HG03354 (cell line): Measurements from ENCODE around the gene ZBTB7C.

ENCODE experiments used
- ATAC-seq: cut with Tn5 transposase; IDR thresholded peaks from one replicate; pipeline ENCODE4 v1.9.1; 2021; ENCODE audit warnings: mild to moderate bottlenecking; ENCODE audit not compliant: unreplicated experiment, poor library complexity, severe bottlenecking

Gene ZBTB7C

GRCh38 chr18:48182779-48183178 lies 226.4 kb downstream of the ZBTB7C start:
- no peak for ATAC-seq

- no peak for ATAC-seq
These were observed 227.3 kb downstream of the ZBTB7C start for GRCh38 chr18:48181857-48182256.

GRCh38 chr18:48181087-48181823 lies 227.9 kb downstream of the ZBTB7C start:
- no peak for ATAC-seq

- ATAC-seq: no peak
These were observed 229.5 kb downstream of the ZBTB7C start for GRCh38 chr18:48179666-48180065.

GRCh38 chr18:48179001-48179400 lies 230.2 kb downstream of the ZBTB7C start:
- no peak for ATAC-seq

GRCh38 chr18:48176909-48177308 lies 232.3 kb downstream of the ZBTB7C start:
- ATAC-seq: no peak

- no peak for ATAC-seq
These were observed 235.6 kb downstream of the ZBTB7C start for GRCh38 chr18:48173557-48173956.

- no peak for ATAC-seq
These were observed 236.8 kb downstream of the ZBTB7C start for GRCh38 chr18:48172226-48173006.

GRCh38 chr18:48171490-48172188 lies 237.5 kb downstream of the ZBTB7C start:
- ATAC-seq: no peak

GRCh38 chr18:48170651-48171050 lies 238.5 kb downstream of the ZBTB7C start:
- no peak for ATAC-seq

GRCh38 chr18:48168861-48169260 lies 240.3 kb downstream of the ZBTB7C start:
- ATAC-seq: no peak

GRCh38 chr18:48167897-48168253 lies 241.3 kb downstream of the ZBTB7C start:
- no peak for ATAC-seq

- ATAC-seq: no peak
These were observed 242.8 kb downstream of the ZBTB7C start for GRCh38 chr18:48166336-48166875.

GRCh38 chr18:48165111-48165866 lies 243.9 kb downstream of the ZBTB7C start:
- no peak for ATAC-seq

- no peak for ATAC-seq
These were observed 244.5 kb downstream of the ZBTB7C start for GRCh38 chr18:48164701-48165100.

GRCh38 chr18:48164116-48164515 lies 245.1 kb downstream of the ZBTB7C start:
- ATAC-seq: no peak

GRCh38 chr18:48163738-48164115 lies 245.5 kb downstream of the ZBTB7C start:
- ATAC-seq: no peak

GRCh38 chr18:48162956-48163737 lies 246.0 kb downstream of the ZBTB7C start:
- no peak for ATAC-seq
